GM04504 (cell line): ENCODE results near the gene CLEC18B.
"Not testable (repeated sequence)": the region's sequence is repeated elsewhere in the genome, so short reads cannot be mapped to it uniquely, and the experiment has no call there.

Experiments used
- DNase-seq: peaks from one replicate; pipeline ENCODE4 v3.0.0-alpha.2; 2012; ENCODE audit warnings: low read depth

Gene CLEC18B

GRCh38 chr16:74406600-74407361, 14.5 kb downstream of the CLEC18B start:
- DNase-seq = not testable (repeated sequence)

GRCh38 chr16:74404148-74404933, 16.9 kb downstream of the CLEC18B start:
- DNase-seq = not testable (repeated sequence)

- DNase-seq = not testable (repeated sequence)
These were observed 21.0 kb downstream of the CLEC18B start for GRCh38 chr16:74400238-74400637.

GRCh38 chr16:74398212-74398895, 22.9 kb downstream of the CLEC18B start:
- DNase-seq = not testable (repeated sequence)

- not testable (repeated sequence) for DNase-seq
These were observed 24.7 kb downstream of the CLEC18B start for GRCh38 chr16:74396521-74397017.

- DNase-seq = not testable (repeated sequence)
These were observed 26.7 kb downstream of the CLEC18B start for GRCh38 chr16:74394604-74395003.

GRCh38 chr16:74394131-74394530, 27.1 kb downstream of the CLEC18B start:
- DNase-seq = not testable (repeated sequence)

GRCh38 chr16:74391454-74392050, 29.7 kb downstream of the CLEC18B start:
- not testable (repeated sequence) for DNase-seq

GRCh38 chr16:74382339-74383034, 38.8 kb downstream of the CLEC18B start:
- DNase-seq = not testable (repeated sequence)

GRCh38 chr16:74373847-74374184, 47.5 kb downstream of the CLEC18B start:
- not testable (repeated sequence) for DNase-seq

GRCh38 chr16:74372953-74373846, 48.1 kb downstream of the CLEC18B start:
- no peak for DNase-seq

- DNase-seq = no peak
These were observed 48.9 kb downstream of the CLEC18B start for GRCh38 chr16:74372369-74372768.

GRCh38 chr16:74370338-74371135, 50.7 kb downstream of the CLEC18B start:
- DNase-seq = not testable (repeated sequence)

GRCh38 chr16:74368002-74368911, 53.0 kb downstream of the CLEC18B start:
- peak; percentile 75 for DNase-seq

- DNase-seq = not testable (repeated sequence)
These were observed 53.7 kb downstream of the CLEC18B start for GRCh38 chr16:74367469-74368001.

- DNase-seq = not testable (repeated sequence)
These were observed 59.4 kb downstream of the CLEC18B start for GRCh38 chr16:74361646-74362610.
